CD14-positive monocyte (primary cell): ENCODE results near the gene JAGN1. TPM values are rescaled to one million over a fixed set of nuclear protein-coding genes. Genes with fewer than 3 reads are reported as not detected.
A peak's percentile ranks its signal among the peaks of the same experiment; 100 is the strongest.

Experiments
- DNase-seq, 3 donors: peaks; one replicate each; pipeline ENCODE4 v3.0.0-alpha.2; 2011 to 2022
- H2AFZ ChIP-seq: 2 replicates; pipeline ENCODE4 v1.6.0; 2012; ENCODE audit warnings: mild to moderate bottlenecking, low read depth, low read length, inconsistent platforms; ENCODE audit not compliant: insufficient read depth, poor library complexity, severe bottlenecking
- H3K27ac ChIP-seq, 2 donors: 1 replicate in 1 of 2; 2 replicates in 1 of 2; pipeline ENCODE4 v1.5.1; 2012 to 2013; ENCODE audit warnings: low read length in 2 of 2, control low read depth in 1 of 2, inconsistent platforms in 1 of 2, low read depth in 1 of 2, mild to moderate bottlenecking in 1 of 2
- H3K27me3 ChIP-seq, 2 donors: one replicate each; pipeline versions ENCODE4 v1.6.0 to v1.6.1; 2011 to 2013; ENCODE audit warnings: low read length in 2 of 2; ENCODE audit not compliant: control insufficient read depth in 2 of 2, insufficient read depth in 2 of 2
- H3K36me3 ChIP-seq, 2 donors: replicated peaks in 1 of 2; 1 replicate in 1 of 2; 2 replicates in 1 of 2; pipeline versions ENCODE4 v1.5.1 to v1.6.1; 2012 to 2013; ENCODE audit warnings: low read length in 2 of 2, control low read depth in 1 of 2, inconsistent platforms in 1 of 2, mild to moderate bottlenecking in 1 of 2; ENCODE audit not compliant: insufficient read depth in 2 of 2, control insufficient read depth in 1 of 2
- H3K4me1 ChIP-seq, 2 donors: 1 replicate in 1 of 2; 2 replicates in 1 of 2; pipeline versions ENCODE4 v1.5.1 to v1.6.1; 2012 to 2013; ENCODE audit warnings: low read length in 2 of 2, control low read depth in 1 of 2, inconsistent platforms in 1 of 2, mild to moderate bottlenecking in 1 of 2, moderate library complexity in 1 of 2; ENCODE audit not compliant: insufficient read depth in 2 of 2, control insufficient read depth in 1 of 2
- H3K4me2 ChIP-seq: replicated peaks from 2 replicates; pipeline ENCODE3; 2012; ENCODE audit warnings: low read length, moderate library complexity, mild to moderate bottlenecking; ENCODE audit not compliant: poor library complexity, severe bottlenecking; ENCODE audit errors: extremely low read depth
- H3K4me3 ChIP-seq, 3 experiments: fragments of 200-600 bp in 1 of 3; sonication (generic) in 1 of 3; replicated peaks in 1 of 3; 1 replicate in 2 of 3; 2 replicates in 1 of 3; pipeline ENCODE4 v1.5.1; 2011 to 2013; ENCODE audit warnings: low read length in 3 of 3, mild to moderate bottlenecking in 3 of 3, control low read depth in 2 of 3, low read depth in 2 of 3, inconsistent platforms in 1 of 3, moderate library complexity in 1 of 3
- H3K79me2 ChIP-seq: 2 replicates; pipeline ENCODE4 v1.6.0; 2012; ENCODE audit warnings: mild to moderate bottlenecking, control low read depth, inconsistent platforms, low read length, moderate library complexity; ENCODE audit not compliant: insufficient read depth
- H3K9ac ChIP-seq: 2 replicates; pipeline ENCODE4 v1.6.0; 2017; ENCODE audit warnings: low read length, mild to moderate bottlenecking; ENCODE audit not compliant: insufficient read depth, poor library complexity, severe bottlenecking
- H3K9me3 ChIP-seq, 2 donors: replicated peaks in 1 of 2; 1 replicate in 1 of 2; 2 replicates in 1 of 2; pipeline versions ENCODE4 v1.5.1 to v1.6.1; 2012 to 2013; ENCODE audit warnings: low read length in 2 of 2, control low read depth in 1 of 2; ENCODE audit not compliant: control insufficient read depth in 1 of 2, insufficient read depth in 1 of 2
- H4K20me1 ChIP-seq: 2 replicates; pipeline ENCODE4 v1.6.0; 2012; ENCODE audit warnings: mild to moderate bottlenecking, low read length, control low read depth, moderate library complexity; ENCODE audit not compliant: insufficient read depth
- H3K27ac Mint-ChIP-seq, 7 donors: one replicate each; pipeline ENCODE4 v1.8.0; 2020; ENCODE audit warnings: mild to moderate bottlenecking in 7 of 7, mixed read lengths in 7 of 7, moderate library complexity in 6 of 7, inconsistent platforms in 2 of 7
- H3K27me3 Mint-ChIP-seq, 3 donors: one replicate each; pipeline ENCODE4 v1.8.0; 2021 to 2022; ENCODE audit warnings: low read depth in 3 of 3, mild to moderate bottlenecking in 3 of 3, mixed read lengths in 3 of 3, moderate library complexity in 3 of 3, inconsistent platforms in 1 of 3
- H3K36me3 Mint-ChIP-seq, 2 donors: one replicate each; pipeline ENCODE4 v1.8.0; 2020; ENCODE audit warnings: mixed read lengths in 2 of 2, inconsistent platforms in 1 of 2, mild to moderate bottlenecking in 1 of 2
- H3K4me1 Mint-ChIP-seq: one replicate; pipeline ENCODE4 v1.8.0; 2020; ENCODE audit warnings: mild to moderate bottlenecking, mixed read lengths
- H3K4me3 Mint-ChIP-seq, 2 donors: one replicate each; pipeline ENCODE4 v1.8.0; 2020; ENCODE audit warnings: mild to moderate bottlenecking in 2 of 2, mixed read lengths in 2 of 2, moderate library complexity in 1 of 2
- H3K9me3 Mint-ChIP-seq, 7 donors: one replicate each; pipeline ENCODE4 v1.8.0; 2020 to 2022; ENCODE audit warnings: mixed read lengths in 7 of 7, mild to moderate bottlenecking in 6 of 7, moderate library complexity in 6 of 7, inconsistent platforms in 2 of 7
- CTCF ChIP-seq: fragments of 200-600 bp; IDR thresholded peaks from one replicate; pipeline ENCODE4 v1.8.0; 2022; ENCODE audit warnings: antibody characterized with exemption, mild to moderate bottlenecking
- WGBS: methylation state at CpG from one replicate; pipeline ENCODE4 v1.1.5; 2013; ENCODE audit warnings: missing lambda C conversion rate; ENCODE audit not compliant: insufficient coverage; 5-methylcytosine and 5-hydroxymethylcytosine counted together
- intact Hi-C, 2 donors: fragments of 100-400 bp; cut with micrococcal nuclease; formaldehyde crosslinking; loops; one replicate each; pipeline versions ENCODE4 v1.15.0 to v1.15.1; 2023
- polyA plus RNA-seq, 3 donors: library from polyadenylated mRNA; depleted of rRNA in 1 of 3; unstranded in 2 of 3; stranded (reverse) in 1 of 3; fragments of 300-500 nt in 2 of 3; fragments of >200 nt in 1 of 3; fragmentation: Illumina TruSeq in 2 of 3; gene quantifications; 1 replicate in 2 of 3; 2 replicates in 1 of 3; pipeline ENCODE4 v1.2.3, GENCODE V29; 2012 to 2021

JAGN1 gene
- polyA plus RNA-seq, 3 donors, result 17.3 to 56.3 (median 49.8) TPM

GRCh38 chr3:9934235-9934621 is 43.8 kb downstream of the JAGN1 start:
- Mint-ChIP-seq H3K9me3 (no peaks in the 10 kb centered on the region), H3K36me3 (peaks cover 25 to 34% of the 10 kb centered on the region in 2 donors), H3K4me3 (peak overlapping the region; percentile 92 to 97), H3K27ac (peak overlapping the region; percentile 94 to 99 (median 97)), H3K4me1 (peaks cover 30% of the 10 kb centered on the region), H3K27me3 (peaks cover 0 to 2% (median 0%) of the 10 kb centered on the region in 3 donors)
- H3K9ac ChIP-seq, result peak overlapping the region; percentile 90
- H3K79me2 ChIP-seq, result peaks cover 5% of the 10 kb centered on the region
- H3K4me1 ChIP-seq, result peaks cover 25 to 38% of the 10 kb centered on the region in 2 donors
- intact Hi-C loops, result loop anchor here in 1 of 2 donors (5.0 to 10.0 kb wide), 3 partner anchors 53 to 391 kb away; partner anchors contain the start of genes EMC3, FANCD2 and SEC13
- peak overlapping the region; percentile 83 to 92 for H3K27ac ChIP-seq
- peak overlapping the region; percentile 41 to 85 (median 69) for H3K4me3 ChIP-seq
- no peaks in the 10 kb centered on the region for H4K20me1 ChIP-seq
- no peaks in the 10 kb centered on the region for H3K27me3 ChIP-seq
- WGBS, result 1% methylated on average over 8 of the region's 11 CpGs
- DNase-seq, result peak in 2 of 3 donors; percentile 32 to 33
- peak overlapping the region; percentile 85 for H3K4me2 ChIP-seq
- TF ChIP-seq CTCF, result no peak
- H3K9me3 ChIP-seq, result no peaks in the 10 kb centered on the region
- peak overlapping the region; percentile 90 for H2AFZ ChIP-seq
- H3K36me3 ChIP-seq, result peaks cover 13 to 19% of the 10 kb centered on the region in 2 donors

GRCh38 chr3:9934993-9935392 is 44.6 kb downstream of the JAGN1 start:
- H3K4me3 Mint-ChIP-seq, result no peak overlapping the region
- H3K9me3 Mint-ChIP-seq, result no peaks in the 10 kb centered on the region
- H3K36me3 Mint-ChIP-seq, result peaks cover 25 to 33% of the 10 kb centered on the region in 2 donors
- 80% methylated on average over 3 of the region's 4 CpGs for WGBS
- DNase-seq, result no peak
- no peak overlapping the region for H3K9ac ChIP-seq
- intact Hi-C loops, result loop anchor here in 1 of 2 donors (5.0 to 10.0 kb wide), 3 partner anchors 52 to 390 kb away; partner anchors contain the start of genes EMC3, FANCD2 and SEC13
- no peaks in the 10 kb centered on the region for H3K9me3 ChIP-seq
- H3K4me2 ChIP-seq, result no peak overlapping the region
- no peak for TF ChIP-seq CTCF
- H3K4me3 ChIP-seq, result peak overlapping the region in 1 of 3 experiments; percentile 85
- H3K27ac Mint-ChIP-seq, result peak overlapping the region in 2 of 7 donors; percentile 22 to 99
- peaks cover 30% of the 10 kb centered on the region for H3K4me1 Mint-ChIP-seq
- no peak overlapping the region for H3K27ac ChIP-seq
- H3K79me2 ChIP-seq, result peaks cover 5% of the 10 kb centered on the region
- H3K4me1 ChIP-seq, result peaks cover 25 to 38% of the 10 kb centered on the region in 2 donors
- peaks cover 13 to 19% of the 10 kb centered on the region in 2 donors for H3K36me3 ChIP-seq
- H3K27me3 ChIP-seq, result no peaks in the 10 kb centered on the region
- H2AFZ ChIP-seq, result no peak overlapping the region
- no peaks in the 10 kb centered on the region for H4K20me1 ChIP-seq
- peaks cover 0 to 2% (median 0%) of the 10 kb centered on the region in 3 donors for H3K27me3 Mint-ChIP-seq
